GM06990 (cell line): ENCODE results near the gene AGAP1.

Experiments
- DNase-seq: peaks from one replicate; pipeline ENCODE4 v3.0.0-alpha.2; 2011; ENCODE audit not compliant: insufficient read length; ENCODE audit errors: extremely low read depth
- H3K27me3 ChIP-seq: replicated peaks from 2 replicates; pipeline ENCODE4 v1.6.0; 2011; ENCODE audit warnings: low read length; ENCODE audit not compliant: control insufficient read depth, insufficient read depth
- H3K36me3 ChIP-seq: 2 replicates; pipeline ENCODE4 v1.5.1; 2011; ENCODE audit warnings: low read length; ENCODE audit not compliant: control insufficient read depth, insufficient read depth
- H3K4me3 ChIP-seq: replicated peaks from 2 replicates; pipeline ENCODE4 v1.5.1; 2011; ENCODE audit warnings: low read depth, mild to moderate bottlenecking, control low read depth, low read length
- CTCF ChIP-seq: IDR thresholded peaks from 2 replicates; pipeline ENCODE4 v1.5.1; 2011; ENCODE audit warnings: low read length, control low read depth, mild to moderate bottlenecking, inconsistent platforms; ENCODE audit not compliant: insufficient read depth, poor library complexity, severe bottlenecking

AGAP1 gene

GRCh38 chr2:236113948-236114347 is 620.1 kb downstream of the AGAP1 start:
- DNase-seq: no peak
- Histone ChIP-seq H3K4me3 (no peak overlapping the region), H3K36me3 (no peaks in the 10 kb centered on the region), H3K27me3 (no peaks in the 10 kb centered on the region)
- TF ChIP-seq CTCF: no peak

GRCh38 chr2:236114959-236115358 is 621.1 kb downstream of the AGAP1 start:
- no peak for TF ChIP-seq CTCF
- H3K27me3 ChIP-seq: no peaks in the 10 kb centered on the region
- no peak for DNase-seq
- no peak overlapping the region for H3K4me3 ChIP-seq
- no peaks in the 10 kb centered on the region for H3K36me3 ChIP-seq

GRCh38 chr2:236117401-236117800 is 623.6 kb downstream of the AGAP1 start:
- no peak for TF ChIP-seq CTCF
- no peaks in the 10 kb centered on the region for H3K36me3 ChIP-seq
- H3K4me3 ChIP-seq: no peak overlapping the region
- no peaks in the 10 kb centered on the region for H3K27me3 ChIP-seq
- DNase-seq: no peak

- Histone ChIP-seq H3K36me3 (no peaks in the 10 kb centered on the region), H3K4me3 (no peak overlapping the region), H3K27me3 (no peaks in the 10 kb centered on the region)
- no peak for DNase-seq
- TF ChIP-seq CTCF: no peak
Measured at GRCh38 chr2:236117861-236118269, 624.0 kb downstream of the AGAP1 start.

GRCh38 chr2:236119003-236119402 is 625.2 kb downstream of the AGAP1 start:
- H3K27me3 ChIP-seq: no peaks in the 10 kb centered on the region
- no peaks in the 10 kb centered on the region for H3K36me3 ChIP-seq
- H3K4me3 ChIP-seq: no peak overlapping the region
- no peak for TF ChIP-seq CTCF
- no peak for DNase-seq

- TF ChIP-seq CTCF: no peak
- Histone ChIP-seq H3K36me3 (no peaks in the 10 kb centered on the region), H3K4me3 (no peak overlapping the region), H3K27me3 (no peaks in the 10 kb centered on the region)
- DNase-seq: no peak
Measured at GRCh38 chr2:236119476-236119875, 625.6 kb downstream of the AGAP1 start.
